Lung (tissue), 12 donors: ENCODE data around the gene UXS1. TPM values are rescaled to one million over a fixed set of nuclear protein-coding genes. Genes with fewer than 3 reads are reported as not detected.

Experiments used
- ATAC-seq: fragments of 200-7000 bp; cut with Tn5 transposase; one replicate; pipeline ENCODE4 v1.9.1; 2020; ENCODE audit warnings: moderate number of reproducible peaks; ENCODE audit not compliant: insufficient read depth, low FRiP score
- DNase-seq, 3 donors: peaks; one replicate each; pipeline ENCODE4 v3.0.0-alpha.2; 2013 to 2017
- H3K27ac ChIP-seq, 2 donors: one replicate each; pipeline ENCODE4 v1.5.1; 2013; ENCODE audit warnings: mild to moderate bottlenecking in 2 of 2, moderate library complexity in 2 of 2, control low read depth in 1 of 2, inconsistent platforms in 1 of 2, low read depth in 1 of 2, low read length in 1 of 2
- H3K27me3 ChIP-seq, 3 donors: one replicate each; pipeline ENCODE4 v1.5.1; 2013; ENCODE audit warnings: low read length in 2 of 3; ENCODE audit not compliant: control insufficient read depth in 3 of 3, insufficient read depth in 3 of 3
- H3K36me3 ChIP-seq, 4 donors: one replicate each; pipeline ENCODE4 v1.5.1; 2013; ENCODE audit warnings: low read length in 4 of 4, mild to moderate bottlenecking in 1 of 4, moderate library complexity in 1 of 4; ENCODE audit not compliant: control insufficient read depth in 4 of 4, insufficient read depth in 4 of 4
- H3K4me1 ChIP-seq, 5 donors: one replicate each; pipeline ENCODE4 v1.5.1; 2013; ENCODE audit warnings: low read length in 5 of 5, mild to moderate bottlenecking in 2 of 5, moderate library complexity in 1 of 5; ENCODE audit not compliant: control insufficient read depth in 5 of 5, insufficient read depth in 5 of 5
- H3K4me3 ChIP-seq: one replicate; pipeline ENCODE4 v1.5.1; 2013; ENCODE audit warnings: mild to moderate bottlenecking, control low read depth, moderate library complexity
- H3K9ac ChIP-seq, 2 donors: one replicate each; pipeline ENCODE4 v1.5.1; 2013; ENCODE audit warnings: low read length in 2 of 2, control low read depth in 1 of 2; ENCODE audit not compliant: insufficient read depth in 1 of 2
- H3K9me3 ChIP-seq, 4 donors: one replicate each; pipeline ENCODE4 v1.5.1; 2013; ENCODE audit warnings: low read length in 3 of 4, mild to moderate bottlenecking in 1 of 4, moderate library complexity in 1 of 4; ENCODE audit not compliant: control insufficient read depth in 4 of 4, insufficient read depth in 3 of 4
- CTCF ChIP-seq: IDR thresholded peaks from 2 replicates; pipeline ENCODE4 v1.5.1; 2012; ENCODE audit warnings: mild to moderate bottlenecking; ENCODE audit errors: control extremely low read depth, extremely low read depth
- WGBS, 2 donors: extraction: QIAGEN DNeasy Blood & Tissue Kit; methylation state at CpG; one replicate each; pipeline ENCODE4 v1.1.7; 2013; 5-methylcytosine and 5-hydroxymethylcytosine counted together
- polyA plus RNA-seq, 2 donors: library from polyadenylated mRNA; stranded (reverse); fragments of 200-250 nt; gene quantifications; one replicate each; pipeline ENCODE4 v1.2.1, GENCODE V29; 2013
- total RNA-seq, 2 donors: library from RNA; depleted of rRNA in 1 of 2; stranded (reverse); fragments of >200 nt in 1 of 2; gene quantifications; one replicate each; pipeline ENCODE4 v1.2.1, GENCODE V29; 2014 to 2021
- donor health status: control.
- donor health status: control.
- donor health status: Bipolar disorder and iron deficiency.
- donor health status: healthy.
- donor health status: DM: yes; HTN: yes; CAD: no.

The UXS1 gene
- total and polyA plus RNA-seq, 4 donors = 24.6 to 96.5 (median 43.1) TPM

DNA sequence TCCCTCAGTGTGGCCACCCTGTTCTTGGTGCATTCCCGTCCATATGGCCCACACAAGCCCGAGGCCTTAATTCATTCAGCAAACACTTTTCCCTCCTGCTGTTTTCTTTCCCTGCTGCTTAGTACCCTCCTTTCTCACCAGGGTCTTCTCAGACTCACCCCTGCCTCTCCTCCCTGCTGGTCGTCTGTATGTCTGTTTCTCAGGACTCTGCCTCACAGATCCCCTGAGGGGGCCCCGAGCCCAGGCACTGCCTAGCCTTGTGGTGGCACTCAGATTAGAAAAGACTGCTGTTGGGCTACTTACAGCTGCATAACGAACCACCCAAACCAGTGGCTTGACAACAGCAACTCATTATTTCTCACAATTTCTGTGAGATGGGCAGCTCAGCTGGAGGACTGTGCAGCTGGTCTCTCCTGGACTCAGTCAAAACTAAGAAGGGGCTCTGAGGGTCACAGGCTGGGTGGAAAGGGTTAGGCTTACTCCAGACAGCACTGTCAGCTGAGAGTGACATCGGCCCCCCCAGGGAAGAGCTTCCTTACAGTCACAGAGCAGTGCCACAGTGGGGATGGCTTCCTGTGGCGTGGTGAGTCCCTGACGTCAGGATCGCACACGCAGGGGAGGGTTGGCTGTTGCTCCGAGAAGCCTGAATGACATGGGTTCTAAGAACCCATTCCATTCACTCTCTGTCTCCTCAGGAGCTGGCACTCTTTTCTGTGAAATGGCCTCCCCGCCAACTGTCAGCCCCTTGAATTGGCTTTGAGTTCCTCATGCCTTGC is 139.0 kb downstream of the UXS1 start:
- Histone ChIP-seq H3K36me3 (no peaks in the 10 kb centered on the region), H3K4me1 (peaks cover 0 to 17% (median 0%) of the 10 kb centered on the region in 5 donors), H3K9me3 (no peaks in the 10 kb centered on the region), H3K27me3 (no peaks in the 10 kb centered on the region), H3K9ac (no peak overlapping the region), H3K4me3 (no peak overlapping the region), H3K27ac (no peak overlapping the region)
- DNase-seq = no peak
- ATAC-seq = no peak
- WGBS, 2 donors = 89 to 91% methylated on average over 12 of the region's 12 CpGs
- no peak for TF ChIP-seq CTCF

- no peak overlapping the region for H3K27ac ChIP-seq
- no peaks in the 10 kb centered on the region for H3K27me3 ChIP-seq
- no peak for ATAC-seq
- H3K36me3 ChIP-seq = no peaks in the 10 kb centered on the region
- DNase-seq = no peak
- 91 to 92% methylated on average over 9 of the region's 9 CpGs for WGBS, 2 donors
- H3K9me3 ChIP-seq = no peaks in the 10 kb centered on the region
- H3K4me1 ChIP-seq = peaks cover 0 to 10% (median 0%) of the 10 kb centered on the region in 5 donors
- TF ChIP-seq CTCF = no peak
- H3K9ac ChIP-seq = no peak overlapping the region
- no peak overlapping the region for H3K4me3 ChIP-seq
Observed at GRCh38 chr2:106054321-106054720, 139.8 kb downstream of the UXS1 start.

DNA sequence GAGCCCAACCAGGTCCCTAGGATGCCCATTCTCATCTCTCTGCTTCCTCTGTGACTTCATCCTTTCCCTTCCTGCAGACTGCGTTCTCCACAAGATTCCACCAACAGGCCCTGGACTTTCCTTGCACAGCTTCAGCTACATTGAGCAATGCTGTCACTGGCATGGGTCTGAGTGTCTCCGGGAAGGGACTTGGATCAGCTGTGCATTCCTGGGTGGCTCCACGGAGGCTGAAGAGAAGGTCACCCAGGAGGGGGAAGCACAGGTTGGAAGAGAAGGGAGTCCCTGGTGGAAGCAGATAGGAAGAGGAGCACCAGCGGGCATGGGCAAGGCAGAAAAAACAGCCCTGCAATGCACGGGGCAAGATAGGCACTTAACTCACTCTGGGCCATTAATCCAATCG is 140.5 kb downstream of the UXS1 start:
- Histone ChIP-seq H3K9me3 (no peaks in the 10 kb centered on the region), H3K36me3 (no peaks in the 10 kb centered on the region), H3K27me3 (no peaks in the 10 kb centered on the region), H3K9ac (no peak overlapping the region), H3K4me3 (no peak overlapping the region), H3K27ac (no peak overlapping the region), H3K4me1 (peaks cover 0 to 2% (median 0%) of the 10 kb centered on the region in 5 donors)
- ATAC-seq (no peak), DNase-seq (no peak)
- no peak for TF ChIP-seq CTCF
- WGBS, 2 donors = 88 to 91% methylated on average over 6 of the region's 6 CpGs

DNA sequence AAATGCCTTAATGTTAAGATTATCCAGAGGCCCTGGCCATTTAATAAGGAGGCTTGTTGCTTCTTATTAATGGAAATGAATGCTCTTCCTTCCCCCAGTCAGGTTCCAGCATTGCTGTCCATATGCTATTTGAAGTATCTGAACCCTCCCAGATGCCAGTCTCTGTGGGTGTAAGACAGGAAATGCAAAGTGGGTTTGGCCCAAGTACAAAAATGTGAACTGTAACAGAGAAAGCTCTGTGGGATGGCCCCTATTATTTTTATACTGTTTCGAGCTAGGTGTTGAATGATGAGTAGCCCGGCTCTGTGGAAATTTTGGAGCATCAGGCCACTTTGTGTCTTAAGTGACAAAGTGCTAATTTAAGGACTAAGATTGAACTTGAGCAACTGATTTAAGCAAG is 141.0 kb downstream of the UXS1 start:
- Histone ChIP-seq H3K9me3 (no peaks in the 10 kb centered on the region), H3K4me1 (no peaks in the 10 kb centered on the region), H3K27ac (no peak overlapping the region), H3K27me3 (no peaks in the 10 kb centered on the region), H3K9ac (no peak overlapping the region), H3K36me3 (no peaks in the 10 kb centered on the region), H3K4me3 (no peak overlapping the region)
- no peak for DNase-seq
- 47 to 57% methylated on average over 2 of the region's 2 CpGs for WGBS, 2 donors
- ATAC-seq = no peak
- TF ChIP-seq CTCF = no peak
